NCI-H2196 treated with DMSO at 0.1 percent for 48 hours (cell line): ENCODE measurements around the gene LTB4R2.
A peak's percentile ranks its signal among the peaks of the same experiment; 100 is the strongest.

Experiments used
- DNase-seq: peaks from one replicate; lab custom pipeline; 2025; ENCODE audit not compliant: unreplicated experiment; lab: John Stamatoyannopoulos, UW

The LTB4R2 gene

DNA sequence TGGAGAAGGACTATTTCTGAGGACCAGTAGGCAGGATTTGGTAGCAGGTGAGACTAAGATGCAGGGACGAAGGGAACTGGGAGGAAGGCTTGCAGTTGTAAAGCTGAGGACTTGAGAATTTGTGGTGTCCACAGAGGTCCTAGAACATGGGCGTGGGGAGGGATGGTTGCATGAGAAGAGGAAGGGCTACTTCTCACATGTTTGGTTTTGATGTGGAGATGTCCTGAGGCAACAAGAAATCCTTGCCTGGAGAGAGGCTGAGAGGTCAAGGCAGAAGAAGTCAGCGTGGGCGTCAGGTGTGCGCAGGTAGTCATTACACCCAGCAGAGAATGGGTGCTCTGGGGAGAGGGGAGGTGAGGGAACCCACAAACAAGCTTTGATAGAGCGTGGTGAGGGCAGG is 32.9 kb upstream of the LTB4R2 start:
- DNase-seq: no peak

DNA sequence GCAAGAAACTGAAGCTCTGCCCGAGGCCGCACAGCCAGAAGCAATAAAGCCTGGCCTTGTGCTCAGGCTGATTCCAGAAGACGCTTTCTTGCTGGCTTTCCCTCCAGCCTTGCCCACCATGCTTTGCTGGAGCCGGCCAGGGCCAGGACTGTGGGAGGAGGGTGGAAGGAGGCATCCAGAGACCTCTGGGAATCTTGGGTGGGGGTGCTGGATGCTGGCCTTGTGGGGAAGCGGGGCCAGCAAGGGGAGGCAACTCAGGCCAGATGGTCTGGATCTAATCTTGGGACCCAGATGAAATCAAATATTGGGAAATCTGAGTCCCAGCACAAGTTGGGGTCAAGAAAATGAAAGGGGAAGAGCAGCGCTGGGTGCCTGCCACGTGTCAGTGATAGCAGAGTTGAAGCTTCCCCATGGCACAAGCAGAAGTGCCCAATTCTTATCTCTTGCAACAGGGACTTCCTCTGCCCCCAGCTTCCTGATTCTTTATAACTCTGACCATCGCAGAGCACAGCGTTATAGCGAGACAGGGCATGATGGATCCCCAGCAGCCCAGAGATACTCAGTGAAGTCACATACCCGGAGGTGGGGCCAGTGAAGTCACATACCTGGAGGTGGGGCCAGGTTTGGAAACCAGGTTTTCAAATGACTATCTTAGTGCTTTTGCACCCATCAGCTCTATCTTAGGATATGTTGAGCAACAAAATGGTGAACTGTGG is 32.2 kb upstream of the LTB4R2 start:
- DNase-seq: no peak

DNA sequence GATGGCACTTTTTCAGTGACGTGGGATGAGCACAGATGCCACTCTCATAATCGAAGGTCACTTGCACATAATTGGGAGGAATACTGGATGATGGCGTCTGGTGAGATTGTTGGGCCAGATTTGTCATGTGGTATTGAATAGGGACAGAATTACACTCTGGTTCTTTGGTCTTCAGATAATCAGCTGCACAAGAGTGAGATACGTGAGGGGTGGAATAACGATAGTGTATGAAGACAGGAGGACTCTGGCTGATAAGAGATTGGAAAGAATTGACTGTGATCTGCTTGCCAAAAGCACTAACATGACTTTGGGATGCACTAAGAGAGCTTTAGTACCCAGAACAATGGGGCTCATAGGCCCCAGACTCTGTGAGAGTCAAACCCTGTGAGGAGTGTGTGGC is 31.5 kb upstream of the LTB4R2 start:
- no peak for DNase-seq

DNA sequence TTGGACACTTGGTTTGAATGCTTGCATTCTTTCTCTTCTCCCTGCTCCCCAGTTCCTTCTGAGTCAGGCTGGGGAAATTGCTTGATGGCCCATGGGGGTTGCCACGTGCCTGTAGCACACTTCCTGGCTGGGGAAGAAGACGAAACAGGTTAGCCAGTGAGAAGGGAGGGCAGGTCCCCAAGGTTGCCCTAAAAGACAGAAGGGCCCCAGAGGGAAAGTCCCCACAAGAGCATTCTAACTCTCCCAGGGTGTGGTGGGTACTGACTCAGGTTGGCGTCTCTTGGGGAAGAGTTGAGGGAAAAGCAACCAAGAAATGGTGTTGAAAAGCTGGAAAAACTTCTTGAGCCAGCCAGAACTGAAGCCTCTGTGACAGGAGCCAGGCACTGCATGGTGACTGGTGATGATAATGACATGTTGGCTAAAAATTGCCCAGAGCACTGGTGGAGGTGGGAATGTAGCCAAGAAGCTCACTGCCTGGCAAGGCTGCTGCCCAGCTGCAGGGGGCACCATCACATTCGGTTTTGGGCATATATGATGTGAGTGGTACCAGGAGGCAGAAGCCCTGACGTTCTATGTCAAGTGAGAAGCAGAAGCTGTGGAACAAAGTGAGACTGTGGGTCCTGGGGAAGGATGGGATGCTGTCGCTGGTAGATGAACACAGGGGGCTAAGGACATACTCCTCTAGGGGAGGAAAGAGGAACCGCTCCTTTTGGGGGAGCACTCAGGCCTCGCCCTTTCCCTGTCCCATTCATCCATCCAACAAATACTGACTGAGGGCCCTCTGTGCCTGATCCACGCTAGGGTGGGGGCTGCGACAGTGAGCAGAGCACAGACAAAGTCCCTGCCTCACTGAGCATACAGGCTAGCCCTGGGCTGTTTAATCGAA is 30.4 kb upstream of the LTB4R2 start:
- DNase-seq: no peak

- DNase-seq: no peak
These were observed 29.0 kb upstream of the LTB4R2 start for GRCh38 chr14:24280797-24281460.

DNA sequence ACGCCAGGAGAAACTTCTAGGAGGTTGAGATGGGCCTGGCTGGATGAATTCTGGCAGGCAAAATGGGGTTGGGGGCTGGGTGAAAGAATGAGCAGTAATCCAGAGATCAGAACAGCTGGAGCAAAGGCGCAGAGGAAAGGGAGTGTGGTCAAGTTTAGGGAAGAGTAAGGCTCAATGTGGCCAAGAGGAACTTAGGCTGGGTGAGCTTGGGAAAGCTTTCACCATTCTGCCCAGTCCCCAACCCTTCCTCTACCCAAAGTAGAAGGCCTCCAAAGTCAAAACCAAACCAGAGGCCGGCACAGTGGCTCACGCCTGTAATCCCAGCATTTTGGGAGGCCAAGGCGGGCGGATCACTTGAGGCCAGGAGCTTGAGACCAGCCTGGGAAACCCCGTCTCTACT is 28.3 kb upstream of the LTB4R2 start:
- DNase-seq: no peak

GRCh38 chr14:24282736-24283135 is 27.2 kb upstream of the LTB4R2 start:
- DNase-seq: no peak

DNA sequence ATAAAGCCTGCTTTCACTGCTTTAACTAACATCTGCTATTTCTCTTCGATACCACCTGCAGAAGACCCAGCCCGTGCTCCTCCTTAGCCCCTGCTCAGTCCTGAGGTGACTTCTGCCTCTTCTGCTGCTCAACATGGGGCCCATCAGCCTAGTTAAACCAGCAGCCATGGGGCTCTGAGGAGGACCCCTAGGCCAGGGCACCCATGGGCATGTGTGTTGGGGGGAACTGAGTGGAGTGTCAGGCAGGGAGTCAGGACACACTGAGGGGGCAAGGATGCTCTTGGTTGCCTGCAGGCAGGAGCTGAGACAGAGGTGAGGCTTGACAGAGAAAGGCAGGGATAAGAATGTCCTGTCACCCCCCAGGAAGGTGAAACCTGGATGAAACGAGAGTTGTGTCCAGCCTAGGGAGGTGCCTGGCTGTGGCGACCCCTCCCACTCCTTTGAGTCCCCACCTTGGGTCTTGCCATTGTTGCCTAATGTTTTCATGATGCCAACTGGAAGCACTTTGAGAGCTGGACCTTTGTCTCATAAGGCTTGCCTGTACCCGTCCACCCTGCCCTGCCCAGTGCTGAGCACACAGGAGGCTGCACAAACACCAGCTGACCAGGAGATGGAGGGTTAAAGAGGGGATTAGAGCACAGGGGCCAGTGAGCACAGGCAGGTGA is 26.0 kb upstream of the LTB4R2 start:
- DNase-seq: no peak

DNA sequence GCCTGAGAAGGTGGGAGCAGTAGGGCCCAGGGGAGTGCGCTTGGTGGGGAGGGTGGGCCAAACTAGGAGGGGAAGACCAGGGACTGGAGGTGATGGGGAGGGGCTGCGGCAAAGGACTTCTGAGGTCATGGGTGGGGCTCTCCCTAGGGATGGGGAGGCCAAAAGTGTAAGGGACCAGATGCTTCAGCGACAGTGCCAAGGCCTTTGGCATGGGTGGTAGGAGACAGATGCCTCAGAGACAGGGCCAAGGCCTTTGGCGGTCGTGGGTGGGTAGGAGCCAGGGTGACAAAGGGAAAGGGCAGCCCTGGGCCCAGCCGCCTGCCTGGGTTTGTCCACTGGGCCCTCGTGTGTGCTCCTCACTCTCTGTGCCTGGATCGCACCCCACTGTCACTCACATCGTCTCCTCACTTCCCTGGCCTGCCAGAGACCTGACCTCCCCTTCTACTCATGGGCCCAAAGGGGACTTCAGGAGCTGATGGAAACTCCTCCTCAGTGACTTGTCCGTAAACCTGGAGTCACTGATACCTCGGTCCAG is 25.4 kb upstream of the LTB4R2 start:
- no peak for DNase-seq

- no peak for DNase-seq
These were observed 24.6 kb upstream of the LTB4R2 start for GRCh38 chr14:24285351-24285750.

- no peak for DNase-seq
These were observed 22.9 kb upstream of the LTB4R2 start for GRCh38 chr14:24286996-24287395.

DNA sequence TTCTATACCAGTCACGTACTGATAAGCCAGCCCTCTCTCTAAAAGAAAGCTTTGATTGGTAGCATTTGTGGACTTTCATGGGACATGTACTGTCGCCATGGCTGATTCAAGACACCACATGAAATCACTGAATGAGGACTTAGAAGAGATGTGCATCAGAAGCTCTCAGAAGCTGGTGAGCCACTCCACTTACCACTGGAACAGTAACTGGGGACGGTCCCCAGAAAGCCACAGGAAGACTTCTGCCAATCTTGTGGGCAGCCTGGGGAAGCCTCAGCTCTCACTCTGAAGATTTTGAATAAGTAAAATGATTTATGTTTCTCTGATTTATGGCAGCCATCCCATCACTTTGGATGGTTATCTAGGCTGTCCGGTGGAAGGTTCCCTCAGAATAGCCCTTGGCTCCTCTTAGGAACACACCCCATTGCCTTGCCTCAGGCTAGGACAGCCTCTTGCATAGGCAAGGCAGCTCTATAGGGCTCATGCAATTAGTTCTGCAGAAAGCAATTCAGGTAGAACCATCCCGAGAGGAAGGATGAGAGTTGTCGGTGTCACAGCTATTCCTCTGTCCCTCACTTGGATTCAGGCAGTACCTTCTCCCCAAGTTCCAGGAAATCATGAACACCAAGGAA is 20.2 kb upstream of the LTB4R2 start:
- no peak for DNase-seq

GRCh38 chr14:24290746-24291145 is 19.2 kb upstream of the LTB4R2 start:
- no peak for DNase-seq

GRCh38 chr14:24291446-24292117 is 18.4 kb upstream of the LTB4R2 start:
- DNase-seq: no peak

DNA sequence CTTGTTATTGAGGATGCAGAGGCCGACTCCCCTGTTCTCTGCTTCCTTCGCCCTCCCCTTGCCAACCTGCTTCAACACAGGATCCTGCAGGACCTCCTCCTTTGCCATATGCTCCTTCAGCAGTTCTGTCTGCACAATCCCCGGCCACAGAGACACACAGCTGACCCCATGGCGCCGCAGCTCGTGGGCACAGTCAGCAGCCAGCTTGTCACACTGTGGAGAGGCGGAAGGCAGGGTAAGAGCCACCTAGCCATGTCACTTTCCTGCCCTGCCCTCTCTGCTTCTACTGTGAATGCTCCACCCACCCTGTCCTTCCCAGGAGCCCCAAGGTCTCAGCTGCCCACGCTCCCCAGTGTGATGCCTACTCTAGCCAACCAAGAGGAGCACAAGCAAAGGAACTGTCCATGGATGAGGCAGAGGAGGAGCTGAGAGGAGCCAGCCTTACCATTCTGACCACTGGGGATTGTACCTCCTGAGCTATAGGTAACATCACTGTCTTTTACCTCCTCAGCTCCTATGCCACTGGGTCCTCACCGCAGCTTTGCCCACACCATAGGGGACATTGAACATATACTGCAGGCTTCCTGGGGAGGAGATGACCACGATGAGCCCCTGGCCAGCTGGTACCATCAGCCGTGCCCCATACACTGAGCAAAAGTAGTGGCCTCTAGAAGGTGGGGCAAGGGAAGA is 17.7 kb upstream of the LTB4R2 start:
- DNase-seq: no peak

GRCh38 chr14:24293525-24293924 is 16.4 kb upstream of the LTB4R2 start:
- no peak for DNase-seq

- DNase-seq: peak; percentile 67
These were observed 13.4 kb upstream of the LTB4R2 start for GRCh38 chr14:24296341-24297157.

DNA sequence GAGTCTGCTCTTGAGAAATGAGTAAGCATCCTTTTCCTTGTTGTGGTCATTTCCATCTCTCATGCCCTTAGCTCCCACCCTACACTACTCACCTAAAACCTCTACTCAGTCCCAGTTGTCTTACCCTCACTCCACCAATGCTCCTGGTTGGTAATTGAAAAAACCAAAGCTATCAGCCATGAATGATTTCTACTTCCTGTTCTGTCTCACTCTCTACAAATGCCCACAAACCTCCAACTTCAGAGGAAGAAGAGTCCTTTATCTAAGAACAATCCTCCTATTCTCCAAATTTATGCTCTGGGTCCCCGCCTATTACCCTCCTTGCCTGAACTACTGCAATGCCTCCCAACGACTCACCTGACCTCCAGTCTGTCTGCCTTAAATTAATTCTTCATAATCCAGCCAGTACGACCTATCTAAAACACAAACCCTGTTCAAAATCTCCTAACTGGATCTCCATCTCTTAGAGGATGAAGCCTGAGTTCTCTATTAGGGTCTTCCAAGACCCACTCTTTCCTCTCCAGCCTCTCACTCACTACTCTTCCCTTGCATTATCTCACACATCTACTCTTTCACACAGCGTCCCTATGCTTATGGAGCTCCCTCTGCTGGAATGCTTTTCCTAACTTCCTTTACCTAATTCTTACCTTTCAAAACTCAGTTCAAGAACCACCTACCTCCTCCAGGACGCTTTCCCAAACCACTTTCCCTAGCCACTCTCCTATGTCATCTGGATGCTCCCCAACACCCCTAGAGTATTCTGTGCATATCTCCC is 12.6 kb upstream of the LTB4R2 start:
- peak; percentile 24 for DNase-seq
